ENCODE data around the gene PROM1.

Gene PROM1

GRCh38 chr4:15942283-15942682 lies 141.5 kb downstream of the PROM1 start:
- no peak for DNase-seq (ENCODE audit: low spot score)

GRCh38 chr4:15938640-15939039 lies 145.2 kb downstream of the PROM1 start, which contains the start of gene FGFBP1:
TSS of gene FGFBP1 (minus strand) at chr4:15938740. CDS start at chr4:15936632, 2,108 bp downstream.
- DNase-seq (ENCODE audit: low spot score), result no peak

GRCh38 chr4:15938182-15938581 lies 145.6 kb downstream of the PROM1 start:
- DNase-seq (ENCODE audit: low spot score), result no peak

GRCh38 chr4:15936495-15936894 lies 147.3 kb downstream of the PROM1 start:
- no peak for DNase-seq (ENCODE audit: low spot score)

- no peak for DNase-seq (ENCODE audit: low spot score)
Measured at GRCh38 chr4:15935504-15936402, 148.1 kb downstream of the PROM1 start.

GRCh38 chr4:15934259-15934658 lies 149.6 kb downstream of the PROM1 start:
- no peak for DNase-seq (ENCODE audit: low spot score)

- DNase-seq (ENCODE audit: low spot score), result no peak
Measured at GRCh38 chr4:15931451-15932210, 152.2 kb downstream of the PROM1 start.

- no peak for DNase-seq (ENCODE audit: low spot score)
Measured at GRCh38 chr4:15930314-15930713, 153.5 kb downstream of the PROM1 start.

GRCh38 chr4:15929540-15929939 lies 154.3 kb downstream of the PROM1 start:
- DNase-seq (ENCODE audit: low spot score), result no peak

- no peak for DNase-seq (ENCODE audit: low spot score)
Measured at GRCh38 chr4:15928883-15929282, 154.9 kb downstream of the PROM1 start.

GRCh38 chr4:15926486-15926885 lies 157.3 kb downstream of the PROM1 start:
- DNase-seq (ENCODE audit: low spot score), result no peak

- DNase-seq (ENCODE audit: low spot score), result no peak
Measured at GRCh38 chr4:15925830-15926229, 158.0 kb downstream of the PROM1 start.

- no peak for DNase-seq (ENCODE audit: low spot score)
Measured at GRCh38 chr4:15921592-15921932, 162.3 kb downstream of the PROM1 start.

- peak; percentile 90 for DNase-seq (ENCODE audit: low spot score)
Measured at GRCh38 chr4:15920723-15921591, 162.9 kb downstream of the PROM1 start.

GRCh38 chr4:15918484-15919129 lies 165.2 kb downstream of the PROM1 start:
- DNase-seq (ENCODE audit: low spot score), result no peak

All from kidney capillary endothelial cell (primary cell).